Hematopoietic multipotent progenitor cell treated with erythropoietin and hydrocortisone succinate and interleukin-3 and kit ligand, for 8 days (in vitro differentiated cells): ENCODE data around the gene EID1.
"Not testable (repeated sequence)": the region's sequence is repeated elsewhere in the genome, so short reads cannot be mapped to it uniquely, and the experiment has no call there.

ENCODE experiments used
- DNase-seq: peaks from one replicate; pipeline ENCODE4 v3.0.0-alpha.2; 2015

Gene EID1

GRCh38 chr15:48871542-48871941 lies 6.4 kb upstream of the EID1 start:
- no peak for DNase-seq

DNA sequence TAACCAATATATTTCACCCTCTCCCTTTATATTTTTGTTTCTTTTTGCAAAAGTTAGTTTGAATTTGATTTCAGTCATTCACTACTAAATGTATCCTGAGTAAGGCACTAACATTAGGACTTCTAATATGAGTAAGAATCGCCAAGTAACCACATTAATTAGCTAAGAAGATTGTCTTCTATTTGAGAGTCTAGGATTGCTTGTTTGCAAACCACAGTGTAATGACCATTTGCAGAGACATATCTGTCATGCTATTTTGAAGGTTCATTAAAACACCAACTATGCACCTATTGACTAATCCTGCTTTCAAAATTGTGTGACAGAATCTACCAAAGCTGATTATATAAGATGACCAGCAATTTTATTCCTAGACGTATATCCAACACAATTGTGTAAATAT lies 5.3 kb upstream of the EID1 start:
- DNase-seq: no peak

GRCh38 chr15:48875241-48875960 lies 2.5 kb upstream of the EID1 start:
- DNase-seq: no peak

GRCh38 chr15:48876057-48876456 lies 1.9 kb upstream of the EID1 start:
- no peak for DNase-seq

DNA sequence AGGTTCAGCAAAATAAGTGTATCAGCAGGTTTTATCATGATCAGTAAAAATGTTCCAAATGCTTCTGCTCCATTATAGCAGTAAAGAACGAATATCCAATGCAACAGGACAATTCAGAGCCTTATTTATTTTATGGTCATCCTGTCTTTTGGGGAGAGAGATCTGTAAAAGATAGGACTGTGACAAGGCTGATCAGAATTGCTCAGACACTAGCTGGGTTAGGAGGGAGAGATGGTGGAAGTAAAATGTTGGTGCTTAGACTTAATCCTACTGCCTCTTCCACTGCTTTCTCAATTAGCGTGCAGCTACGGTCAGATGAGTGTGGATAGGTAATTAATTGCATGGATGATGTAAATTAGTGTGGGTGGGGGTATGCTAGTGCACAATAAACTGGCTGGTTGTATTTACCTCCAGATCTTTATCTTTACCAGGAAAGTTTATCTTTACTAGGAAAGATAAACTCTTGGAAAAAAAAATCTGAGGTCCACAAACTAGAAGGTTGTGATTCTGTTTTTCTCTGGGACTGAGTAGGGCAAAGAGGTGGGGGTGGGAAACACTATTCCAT lies 2.2 kb downstream of the EID1 start:
- no peak for DNase-seq

- DNase-seq: no peak
Measured at GRCh38 chr15:48883699-48884098, 5.8 kb downstream of the EID1 start.

DNA sequence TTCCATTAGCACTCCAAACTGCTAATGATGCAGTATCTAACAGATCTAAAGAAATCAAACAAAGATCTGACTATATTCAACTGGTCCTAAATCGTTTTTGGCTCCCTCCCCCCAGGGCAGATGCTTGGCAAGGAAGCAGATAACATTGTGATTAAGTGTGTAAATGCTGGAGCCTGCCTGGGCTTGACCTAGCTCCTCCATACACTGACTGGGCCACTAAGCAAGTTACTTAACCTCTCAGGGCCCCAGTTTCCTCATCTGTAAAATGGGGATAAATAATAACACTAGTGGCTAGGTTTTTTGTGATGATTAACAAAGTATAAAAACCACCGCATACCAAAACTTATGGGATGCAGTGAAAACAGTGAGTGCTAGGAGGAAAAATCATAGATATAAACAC lies 9.2 kb downstream of the EID1 start:
- DNase-seq: no peak

GRCh38 chr15:48888191-48888590 lies 10.3 kb downstream of the EID1 start:
- no peak for DNase-seq

DNA sequence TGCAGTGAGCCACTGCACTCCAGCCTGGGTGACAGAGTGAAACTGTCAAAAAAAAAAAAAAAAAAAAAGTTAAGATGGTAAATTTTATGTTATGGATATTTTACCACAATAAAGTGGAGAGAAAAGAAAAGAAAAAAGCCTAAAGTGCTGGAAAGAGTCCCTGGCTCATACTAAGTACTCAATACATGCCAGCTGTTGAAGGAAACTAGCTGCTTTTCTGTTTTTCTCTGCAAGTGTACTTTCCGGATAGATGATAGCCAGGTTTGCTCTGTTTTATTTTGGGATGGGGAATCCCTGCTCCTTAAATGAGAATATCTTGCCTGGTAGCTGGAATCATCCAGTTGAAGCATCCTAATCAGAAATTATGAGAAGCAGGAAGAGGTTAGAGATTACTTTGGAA lies 10.9 kb downstream of the EID1 start:
- DNase-seq: no peak

GRCh38 chr15:48889925-48890324 lies 12.0 kb downstream of the EID1 start:
- no peak for DNase-seq

DNA sequence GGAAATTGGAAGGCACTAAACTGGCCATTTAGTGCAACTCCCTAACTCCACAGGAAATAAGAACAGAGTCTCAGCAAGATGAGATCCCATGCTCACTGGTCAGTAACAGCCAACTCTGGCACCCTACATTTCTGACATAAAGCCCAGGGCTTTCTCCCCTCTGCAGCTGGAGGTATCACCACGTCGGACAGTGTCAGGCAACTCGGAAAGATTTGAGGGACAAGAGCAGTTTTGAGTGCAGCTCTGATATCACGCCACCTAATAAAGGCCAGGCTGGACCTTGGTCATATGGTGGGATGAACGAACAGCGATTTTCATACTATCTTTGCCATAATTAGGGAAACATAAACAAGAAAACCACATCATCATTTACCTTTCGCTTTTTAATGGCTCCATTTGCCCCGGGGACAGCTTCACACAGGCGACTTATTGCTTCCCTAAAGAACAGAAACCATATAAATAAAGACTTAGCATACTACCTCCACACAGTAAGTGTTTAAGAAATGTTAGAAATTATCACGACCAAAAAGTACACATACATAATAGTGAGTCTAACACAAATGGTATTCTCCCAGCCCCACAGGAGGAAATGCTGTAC lies 12.5 kb downstream of the EID1 start:
- DNase-seq: no peak

- no peak for DNase-seq
Measured at GRCh38 chr15:48891232-48891765, 13.4 kb downstream of the EID1 start.

GRCh38 chr15:48893311-48893710 lies 15.4 kb downstream of the EID1 start:
- DNase-seq: no peak

DNA sequence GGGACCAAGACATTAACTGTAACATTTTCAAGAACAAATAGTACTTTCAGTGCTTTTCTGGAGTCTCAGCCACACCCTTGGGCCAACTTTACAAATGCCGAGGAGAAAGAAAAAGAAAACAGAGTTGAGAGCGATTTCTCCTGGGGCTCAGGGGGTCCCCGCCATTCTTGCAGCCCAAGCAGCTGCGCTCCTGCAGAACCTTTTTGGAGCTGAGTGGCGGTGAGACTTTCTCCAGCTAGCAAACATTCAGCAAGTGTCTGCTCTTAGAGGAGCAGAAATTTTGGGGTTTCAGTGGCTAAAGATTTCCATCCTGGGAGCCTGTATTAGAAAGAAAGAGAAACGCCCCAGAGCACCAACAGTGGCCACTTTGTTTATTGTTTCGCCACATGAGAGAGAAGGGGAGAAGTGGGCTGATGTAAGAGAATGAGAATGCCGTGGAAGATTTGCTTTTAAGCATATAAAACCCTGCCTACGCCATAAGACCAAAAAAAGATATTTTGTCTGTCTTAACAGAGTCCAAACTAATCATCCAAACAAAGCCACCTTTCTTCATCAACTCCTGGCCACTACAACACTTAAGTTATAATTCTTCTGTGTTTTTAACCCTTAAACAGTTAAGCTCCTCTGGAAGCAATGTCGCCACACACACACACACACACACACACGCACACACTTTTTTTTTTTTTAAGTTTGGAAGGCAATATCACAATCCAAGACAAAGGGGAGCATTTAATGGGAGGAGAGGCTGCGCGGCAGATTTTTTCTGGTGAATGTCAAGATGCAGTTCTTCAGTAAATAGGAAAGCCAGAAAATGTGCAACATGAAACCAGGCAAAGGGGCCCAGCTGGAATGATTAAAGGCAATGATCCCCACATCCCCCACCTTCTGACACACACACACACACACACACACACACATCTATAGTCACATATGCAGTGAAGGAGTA lies 19.2 kb downstream of the EID1 start:
- no peak for DNase-seq

- DNase-seq: peak; percentile 51
Measured at GRCh38 chr15:48898032-48898431, 20.1 kb downstream of the EID1 start.

DNA sequence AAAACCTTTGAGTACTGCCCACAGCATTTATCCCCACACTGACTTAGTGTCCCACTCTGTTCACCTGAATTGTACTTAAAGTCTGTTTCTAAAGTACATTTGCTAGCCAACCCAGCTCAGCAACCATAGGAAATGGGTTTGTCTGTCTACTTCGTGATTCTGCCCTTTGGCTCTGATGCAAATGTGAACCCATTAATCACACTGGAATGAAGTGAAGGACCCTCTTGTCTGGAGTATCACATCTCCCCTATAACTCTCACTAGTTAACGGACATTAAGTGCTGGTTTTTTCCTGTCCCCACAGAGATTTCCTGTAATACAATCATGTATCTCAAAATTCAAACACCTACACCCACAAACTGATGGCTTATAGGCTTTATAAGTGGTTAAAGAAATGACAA lies 20.5 kb downstream of the EID1 start:
- DNase-seq: no peak

DNA sequence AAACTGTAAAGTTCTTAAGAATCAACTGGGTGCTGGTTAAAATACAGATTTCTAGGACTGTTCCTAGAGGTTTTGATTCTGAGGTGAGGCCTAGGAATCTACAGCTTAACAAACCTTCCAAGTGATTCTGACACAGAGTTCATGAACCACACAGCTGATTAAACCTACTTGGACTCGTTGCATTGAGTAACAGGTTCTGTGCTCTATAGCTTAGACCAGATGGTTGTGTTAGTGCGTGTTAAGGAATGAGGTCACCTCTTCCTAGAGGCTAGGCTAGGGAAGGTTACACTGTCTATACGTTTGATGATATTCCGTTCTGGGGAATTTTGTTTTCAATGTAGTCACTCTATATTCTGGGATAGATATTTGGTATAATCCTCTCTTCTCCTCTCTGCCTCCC lies 21.9 kb downstream of the EID1 start:
- no peak for DNase-seq

DNA sequence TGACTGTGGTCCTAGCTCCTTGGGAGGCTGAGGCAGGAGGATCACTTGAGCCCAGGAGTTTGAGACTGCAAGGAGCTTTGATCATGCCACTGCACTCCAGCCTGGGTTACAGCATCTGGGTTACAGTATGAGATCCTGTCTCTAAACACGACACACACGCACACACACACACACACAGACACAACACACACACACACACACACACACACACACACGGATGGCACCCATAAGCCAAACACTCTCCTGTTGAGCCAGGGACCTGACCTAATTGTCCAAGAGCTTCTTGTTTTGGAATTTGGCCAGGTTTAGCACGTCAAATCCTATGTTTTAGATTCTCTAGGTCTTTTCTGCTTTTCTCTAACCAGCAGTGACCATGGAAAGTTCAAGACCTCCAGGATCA lies 26.8 kb downstream of the EID1 start:
- no peak for DNase-seq

DNA sequence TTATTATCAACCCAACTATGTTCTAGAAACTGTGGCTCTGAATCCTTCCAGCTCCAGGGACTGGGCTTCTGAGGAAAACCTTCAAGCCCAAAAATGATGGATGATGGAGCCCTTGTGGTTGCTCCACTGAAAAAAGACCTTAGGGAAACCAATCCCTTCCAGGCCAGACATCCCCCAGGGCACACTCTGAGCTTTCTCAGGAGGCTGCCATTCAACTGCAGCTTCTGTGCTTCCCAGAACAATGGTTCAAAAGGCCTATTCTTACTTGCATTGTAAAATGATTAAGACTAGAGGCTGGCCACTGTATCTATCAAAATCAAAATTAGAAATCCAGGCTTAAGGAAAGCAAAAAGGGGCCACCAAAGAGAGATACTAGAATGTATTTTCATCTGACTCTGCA lies 27.3 kb downstream of the EID1 start:
- DNase-seq: no peak

GRCh38 chr15:48905847-48906246 lies 27.9 kb downstream of the EID1 start:
- DNase-seq: no peak

GRCh38 chr15:48909313-48909712 lies 31.4 kb downstream of the EID1 start:
- DNase-seq: not testable (repeated sequence)

DNA sequence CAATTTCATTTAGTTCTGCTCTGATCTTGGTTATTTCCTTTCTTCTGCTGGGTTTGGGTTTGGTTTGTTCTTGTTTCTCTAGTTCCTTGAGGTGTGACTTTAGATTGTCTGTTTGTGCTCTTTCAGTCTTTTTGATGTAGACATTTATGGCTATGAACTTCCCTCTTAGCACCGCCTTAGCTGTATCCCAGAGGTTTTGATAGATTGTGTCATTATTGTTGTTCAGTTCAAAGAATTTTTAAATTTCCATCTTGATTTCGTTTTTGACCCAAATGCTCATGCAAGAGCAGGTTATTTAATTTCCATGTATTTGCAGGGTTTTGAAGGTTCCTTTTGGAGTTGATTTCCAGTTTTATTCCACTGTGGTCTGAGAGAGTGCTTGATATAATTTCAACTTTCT lies 32.6 kb downstream of the EID1 start:
- DNase-seq: not testable (repeated sequence)

DNA sequence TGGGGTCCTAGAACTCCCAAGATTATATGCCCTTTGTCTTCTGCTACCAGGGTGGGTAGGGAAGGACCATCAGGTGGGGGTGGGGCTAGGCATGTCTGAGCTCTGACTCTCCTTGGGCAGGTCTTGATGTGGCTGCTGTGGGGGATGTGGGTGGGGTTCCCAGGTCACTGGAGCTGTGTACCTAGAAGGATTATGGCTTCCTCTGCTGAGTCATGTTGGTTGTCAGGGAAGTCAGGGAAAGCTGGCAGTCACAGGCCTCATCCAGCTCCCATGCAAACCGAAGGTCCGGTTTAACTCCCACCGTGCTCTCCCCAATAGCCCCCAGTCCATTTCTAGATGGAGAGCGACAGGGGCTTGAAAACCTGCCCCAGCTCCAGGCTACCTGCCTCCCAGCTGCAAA lies 35.2 kb downstream of the EID1 start:
- no peak for DNase-seq
